SU-DHL-6 (cell line): ENCODE data around the gene NEIL3.
"Not testable (repeated sequence)": the region's sequence is repeated elsewhere in the genome, so short reads cannot be mapped to it uniquely, and the experiment has no call there.

Source experiments
- H2AFZ ChIP-seq: fragments of 200-600 bp; sonication (generic); 2 replicates; pipeline ENCODE4 v1.6.1; 2014; ENCODE audit warnings: low read depth, mild to moderate bottlenecking, moderate library complexity, mixed read lengths, antibody characterized with exemption, low read length; ENCODE audit not compliant: severe bottlenecking
- H3F3A ChIP-seq: fragments of 200-600 bp; shearing (Covaris generic); 2 replicates; pipeline ENCODE4 v1.6.0; 2016; ENCODE audit warnings: antibody characterized with exemption, mild to moderate bottlenecking; ENCODE audit not compliant: insufficient read depth
- H3K27ac ChIP-seq: fragments of 200-600 bp; sonication (generic); 2 replicates; pipeline ENCODE4 v1.5.1; 2016; ENCODE audit warnings: low read depth, mild to moderate bottlenecking, low read length, moderate library complexity, mixed read lengths
- H3K27me3 ChIP-seq: fragments of 200-600 bp; sonication (generic), shearing (Covaris generic); 2 replicates; pipeline ENCODE4 v1.6.0; 2014; ENCODE audit warnings: mild to moderate bottlenecking, low read length
- H3K36me3 ChIP-seq: fragments of 200-600 bp; sonication (generic); 2 replicates; pipeline ENCODE4 v1.6.1; 2014; ENCODE audit warnings: mild to moderate bottlenecking, low read length, mixed read lengths
- H3K4me2 ChIP-seq: fragments of 300-600, 200-600 bp; shearing (Covaris generic), sonication (generic); 2 replicates; pipeline ENCODE4 v1.6.0; 2014; ENCODE audit warnings: low read length, low read depth, mild to moderate bottlenecking; ENCODE audit not compliant: poor library complexity, severe bottlenecking
- H3K4me3 ChIP-seq: fragments of 200-600 bp; sonication (generic); 2 replicates; pipeline ENCODE4 v1.5.1; 2014; ENCODE audit warnings: antibody characterized with exemption, low read length, mild to moderate bottlenecking, mixed read lengths; ENCODE audit not compliant: insufficient read depth, poor library complexity, severe bottlenecking
- H3K79me2 ChIP-seq: fragments of 200-600 bp; sonication (generic); 2 replicates; pipeline ENCODE4 v1.6.1; 2014; ENCODE audit warnings: mild to moderate bottlenecking, low read length, moderate library complexity; ENCODE audit not compliant: insufficient read depth
- H3K9ac ChIP-seq: fragments of 200-600 bp; sonication (generic); 2 replicates; pipeline ENCODE4 v1.7.0; 2014; ENCODE audit warnings: mild to moderate bottlenecking, low read length
- H3K9me2 ChIP-seq: fragments of 200-600 bp; sonication (generic); replicated peaks from 2 replicates; pipeline ENCODE4 v1.6.1; 2014; ENCODE audit warnings: low read length; ENCODE audit not compliant: insufficient read depth
- H3K9me3 ChIP-seq: fragments of 200-600 bp; sonication (generic); 2 replicates; pipeline ENCODE4 v1.6.1; 2014; ENCODE audit warnings: low read length, mixed read lengths; ENCODE audit not compliant: insufficient read depth
- H4K20me1 ChIP-seq: fragments of 200-600 bp; sonication (generic); 2 replicates; pipeline ENCODE4 v1.6.1; 2014; ENCODE audit warnings: low read depth, mild to moderate bottlenecking, antibody characterized with exemption, low read length, moderate library complexity, mixed read lengths
- CTCF ChIP-seq: fragments of 200-600 bp; sonication (generic); IDR thresholded peaks from one replicate; pipeline ENCODE4 v1.5.1; 2017; ENCODE audit warnings: antibody characterized with exemption, mild to moderate bottlenecking, low read length, moderate library complexity; ENCODE audit not compliant: insufficient read depth, poor library complexity, severe bottlenecking
- EZH2phosphoT487 ChIP-seq: fragments of 200-600 bp; sonication (generic), shearing (Covaris generic); conservative IDR thresholded peaks from 2 replicates; pipeline ENCODE4 v1.6.1; 2018; ENCODE audit warnings: mild to moderate bottlenecking, antibody characterized with exemption, low read length, moderate library complexity, mixed read lengths

NEIL3 gene

GRCh38 chr4:177301126-177301639, 8.5 kb upstream of the NEIL3 start:
- Histone ChIP-seq H3K4me2 (peak overlapping the region; percentile 37), H3K9ac (peak overlapping the region; percentile 2; the same call in 1 of the 2 replicates)

GRCh38 chr4:177302371-177303100, 7.1 kb upstream of the NEIL3 start:
- H3K4me2 ChIP-seq: no peak overlapping the region
- no peaks in the 10 kb centered on the region for H3K36me3 ChIP-seq
- H3K9me3 ChIP-seq: peaks cover 5% of the 10 kb centered on the region; the same call in 1 of the 2 replicates
- H3K27ac ChIP-seq: no peak overlapping the region
- H3F3A ChIP-seq: peaks cover 4% of the 10 kb centered on the region; the same call in 1 of the 2 replicates
- no peaks in the 10 kb centered on the region for H4K20me1 ChIP-seq
- no peaks in the 10 kb centered on the region for H3K27me3 ChIP-seq
- no peaks in the 10 kb centered on the region for H3K79me2 ChIP-seq
- TF ChIP-seq CTCF (no peak), EZH2phosphoT487 (no peak)
- no peak overlapping the region for H3K9ac ChIP-seq
- no peak overlapping the region for H2AFZ ChIP-seq
- no peaks in the 10 kb centered on the region for H3K9me2 ChIP-seq
- no peak overlapping the region for H3K4me3 ChIP-seq

More at GRCh38 chr4:177301126-177301639, 8.5 kb upstream of the NEIL3 start:
- no peaks in the 10 kb centered on the region for H3K9me2 ChIP-seq
- H3K79me2 ChIP-seq: no peaks in the 10 kb centered on the region
- no peaks in the 10 kb centered on the region for H3K36me3 ChIP-seq
- no peaks in the 10 kb centered on the region for H3F3A ChIP-seq
- no peak overlapping the region for H3K27ac ChIP-seq
- no peaks in the 10 kb centered on the region for H4K20me1 ChIP-seq
- H3K27me3 ChIP-seq: no peaks in the 10 kb centered on the region
- H2AFZ ChIP-seq: peak overlapping the region; percentile 63
- no peak for TF ChIP-seq CTCF
- no peak for TF ChIP-seq EZH2phosphoT487
- peaks cover 8% of the 10 kb centered on the region; the same call in 1 of the 2 replicates for H3K9me3 ChIP-seq
- H3K4me3 ChIP-seq: no peak overlapping the region

- no peaks in the 10 kb centered on the region for H3K9me2 ChIP-seq
- no peaks in the 10 kb centered on the region for H3K79me2 ChIP-seq
- no peak for TF ChIP-seq EZH2phosphoT487
- TF ChIP-seq CTCF: no peak
- peaks cover 6% of the 10 kb centered on the region for H3F3A ChIP-seq
- H4K20me1 ChIP-seq: no peaks in the 10 kb centered on the region
- no peaks in the 10 kb centered on the region for H3K36me3 ChIP-seq
- no peak overlapping the region for H3K4me2 ChIP-seq
- no peak overlapping the region for H3K27ac ChIP-seq
- H2AFZ ChIP-seq: no peak overlapping the region
- no peaks in the 10 kb centered on the region for H3K27me3 ChIP-seq
- no peaks in the 10 kb centered on the region for H3K9me3 ChIP-seq
- no peak overlapping the region for H3K9ac ChIP-seq
- H3K4me3 ChIP-seq: no peak overlapping the region
These were observed 5.6 kb upstream of the NEIL3 start for GRCh38 chr4:177304094-177304493.

GRCh38 chr4:177304864-177305263, 4.8 kb upstream of the NEIL3 start:
- H2AFZ ChIP-seq: not testable (repeated sequence)

More at GRCh38 chr4:177304864-177305263, 4.8 kb upstream of the NEIL3 start:
- H3F3A ChIP-seq: peaks cover 11% of the 10 kb centered on the region
- not testable (repeated sequence) for H3K9me3 ChIP-seq, H3K79me2 ChIP-seq, H3K27ac ChIP-seq, H3K27me3 ChIP-seq, H4K20me1 ChIP-seq, H3K4me3 ChIP-seq, H3K36me3 ChIP-seq, H3K4me2 ChIP-seq, H3K9ac ChIP-seq, H3K9me2 ChIP-seq
